Measurements from ENCODE around the gene TSPAN4.

TSPAN4 gene

GRCh38 chr11:833114-833791 is 9.4 kb upstream of the TSPAN4 start:
- no peak for DNase-seq (ENCODE audit: low read depth in 1 of 2, low spot score in 1 of 2)

- no peak for DNase-seq (ENCODE audit: low read depth in 1 of 2, low spot score in 1 of 2)
Observed at GRCh38 chr11:833849-834311, 8.8 kb upstream of the TSPAN4 start.

GRCh38 chr11:834371-835316 is 8.0 kb upstream of the TSPAN4 start:
- no peak for DNase-seq (ENCODE audit: low read depth in 1 of 2, low spot score in 1 of 2)

GRCh38 chr11:836274-836673 is 6.4 kb upstream of the TSPAN4 start:
- DNase-seq (ENCODE audit: low read depth in 1 of 2, low spot score in 1 of 2), result no peak

- no peak for DNase-seq (ENCODE audit: low read depth in 1 of 2, low spot score in 1 of 2)
Observed at GRCh38 chr11:836700-837099, 6.0 kb upstream of the TSPAN4 start.

GRCh38 chr11:837189-837989 is 5.3 kb upstream of the TSPAN4 start:
- no peak for DNase-seq (ENCODE audit: low read depth in 1 of 2, low spot score in 1 of 2)

GRCh38 chr11:837990-838307 is 4.7 kb upstream of the TSPAN4 start:
- DNase-seq (ENCODE audit: low read depth in 1 of 2, low spot score in 1 of 2), result no peak

GRCh38 chr11:838441-839279 is 4.0 kb upstream of the TSPAN4 start:
- no peak for DNase-seq (ENCODE audit: low read depth in 1 of 2, low spot score in 1 of 2)

- no peak for DNase-seq (ENCODE audit: low read depth in 1 of 2, low spot score in 1 of 2)
Observed at GRCh38 chr11:839280-839623, 3.4 kb upstream of the TSPAN4 start.

GRCh38 chr11:839875-840617 is 2.6 kb upstream of the TSPAN4 start:
- no peak for DNase-seq (ENCODE audit: low read depth in 1 of 2, low spot score in 1 of 2)

GRCh38 chr11:841981-842369 is 677 bp upstream of the TSPAN4 start:
- DNase-seq (ENCODE audit: low read depth in 1 of 2, low spot score in 1 of 2), result no peak

GRCh38 chr11:843086-843734 is 558 bp downstream of the TSPAN4 start:
- no peak for DNase-seq (ENCODE audit: low read depth in 1 of 2, low spot score in 1 of 2)

- no peak for DNase-seq (ENCODE audit: low read depth in 1 of 2, low spot score in 1 of 2)
Observed at GRCh38 chr11:843818-844692, 1.4 kb downstream of the TSPAN4 start.

GRCh38 chr11:844693-845644 is 2.3 kb downstream of the TSPAN4 start:
- no peak for DNase-seq (ENCODE audit: low read depth in 1 of 2, low spot score in 1 of 2)

GRCh38 chr11:845872-846495 is 3.3 kb downstream of the TSPAN4 start:
- no peak for DNase-seq (ENCODE audit: low read depth in 1 of 2, low spot score in 1 of 2)

- no peak for DNase-seq (ENCODE audit: low read depth in 1 of 2, low spot score in 1 of 2)
Observed at GRCh38 chr11:846496-847098, 3.9 kb downstream of the TSPAN4 start.

GRCh38 chr11:847876-848275 is 5.2 kb downstream of the TSPAN4 start:
- DNase-seq (ENCODE audit: low read depth in 1 of 2, low spot score in 1 of 2), result no peak
